Osteoblast (primary cell): ENCODE data around the gene ARHGAP6. TPM values are rescaled to one million over a fixed set of nuclear protein-coding genes. Genes with fewer than 3 reads are reported as not detected.
A peak's percentile ranks its signal among the peaks of the same experiment; 100 is the strongest.

Source experiments
- DNase-seq: peaks from one replicate; pipeline ENCODE4 v3.0.0; 2011; ENCODE audit warnings: low spot score, mixed read lengths; ENCODE audit not compliant: insufficient read length; ENCODE audit errors: missing footprints
- H2AFZ ChIP-seq: 2 replicates; pipeline ENCODE4 v1.6.0; 2011; ENCODE audit warnings: mild to moderate bottlenecking, low read length
- H3K27ac ChIP-seq: 2 replicates; pipeline ENCODE4 v1.5.1; 2011; ENCODE audit warnings: mild to moderate bottlenecking, low read depth, low read length, moderate library complexity
- H3K27me3 ChIP-seq: 2 replicates; pipeline ENCODE4 v1.6.0; 2012; ENCODE audit warnings: mild to moderate bottlenecking, control low read depth, inconsistent platforms, low read length, moderate library complexity; ENCODE audit not compliant: insufficient read depth
- H3K36me3 ChIP-seq: 2 replicates; pipeline ENCODE4 v1.5.1; 2011; ENCODE audit warnings: mild to moderate bottlenecking, low read length, control low read depth, moderate library complexity; ENCODE audit not compliant: insufficient read depth
- H3K4me1 ChIP-seq: 2 replicates; pipeline ENCODE4 v1.5.1; 2011; ENCODE audit warnings: mild to moderate bottlenecking, low read length, control low read depth, moderate library complexity; ENCODE audit not compliant: insufficient read depth
- H3K4me2 ChIP-seq: 2 replicates; pipeline ENCODE4 v1.6.0; 2011; ENCODE audit warnings: mild to moderate bottlenecking, low read length; ENCODE audit not compliant: insufficient read depth
- H3K4me3 ChIP-seq: fragments of 200-600 bp; sonication (generic); 3 replicates; pipeline ENCODE4 v1.5.1; 2012; ENCODE audit warnings: mild to moderate bottlenecking, low read length, inconsistent platforms; ENCODE audit not compliant: insufficient read depth
- H3K79me2 ChIP-seq: 2 replicates; pipeline ENCODE4 v1.6.0; 2012; ENCODE audit warnings: mild to moderate bottlenecking, low read length, control low read depth, inconsistent platforms; ENCODE audit not compliant: insufficient read depth
- H3K9me3 ChIP-seq: 2 replicates; pipeline ENCODE4 v1.5.1; 2011; ENCODE audit warnings: low read depth, low read length, control low read depth
- H4K20me1 ChIP-seq: 2 replicates; pipeline ENCODE4 v1.6.0; 2012; ENCODE audit warnings: mild to moderate bottlenecking, low read length, control low read depth; ENCODE audit not compliant: insufficient read depth
- total RNA-seq: library from RNA; depleted of rRNA; stranded (reverse); fragments of >200 nt; gene quantifications from 2 replicates; pipeline ENCODE4 v1.2.3, GENCODE V29; 2012
- TF ChIP-seq, protein P1 (sequence below): IDR thresholded peaks from 2 replicates; pipeline ENCODE4 v1.5.1; 2011; ENCODE audit warnings: mild to moderate bottlenecking, low read depth, low read length, moderate library complexity; ENCODE audit errors: extremely low read depth

ARHGAP6 gene
- total RNA-seq, 1 donor = 2.2 TPM

DNA sequence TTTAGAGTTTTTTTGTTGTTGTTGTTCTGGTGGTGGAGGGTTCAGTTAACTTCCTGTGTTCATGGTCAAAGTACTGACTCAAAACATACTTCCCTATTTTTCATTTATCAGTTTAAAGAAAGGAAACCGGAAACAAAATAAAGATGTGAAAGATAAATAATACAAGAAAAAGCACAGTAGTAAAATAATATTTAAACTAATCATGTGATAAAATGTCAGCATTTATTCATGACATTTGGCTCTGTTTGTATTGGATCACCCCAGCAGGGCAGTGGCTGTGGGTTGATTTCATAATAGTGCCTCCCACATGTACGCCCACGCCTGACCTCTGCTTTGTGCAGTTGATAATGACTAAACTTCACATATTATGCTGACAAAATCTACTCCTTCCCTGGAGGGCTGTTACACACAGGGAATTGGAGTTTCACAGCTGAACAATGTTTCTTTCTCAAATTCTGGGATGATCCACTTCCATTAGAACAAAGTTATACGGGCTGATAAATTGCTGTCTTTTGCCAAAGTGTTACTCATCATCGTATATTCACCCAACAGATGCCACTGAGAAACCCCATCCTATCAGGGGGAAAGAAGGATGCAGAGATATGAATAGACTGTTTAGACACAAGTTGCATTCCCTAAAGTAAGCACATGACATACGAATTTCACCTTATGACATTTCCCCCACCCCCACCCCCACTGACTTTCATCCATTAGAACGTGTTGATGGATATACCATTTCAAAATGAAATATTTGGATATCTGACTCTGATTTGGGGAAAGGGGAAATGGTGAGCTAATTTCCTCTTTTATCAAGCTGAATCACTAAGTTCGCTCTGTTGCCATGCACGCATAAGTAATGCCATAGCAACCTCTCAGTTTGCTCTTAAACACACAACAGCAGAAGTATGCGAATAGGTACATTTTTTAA, 324.2 kb downstream of the ARHGAP6 start:
- Histone ChIP-seq H3K4me2 (peak overlapping the region; percentile 42), H3K36me3 (no peaks in the 10 kb centered on the region), H2AFZ (no peak overlapping the region), H3K27me3 (no peaks in the 10 kb centered on the region), H3K4me1 (peaks cover 5% of the 10 kb centered on the region), H3K9me3 (no peaks in the 10 kb centered on the region), H3K4me3 (no peak overlapping the region), H4K20me1 (no peaks in the 10 kb centered on the region), H3K27ac (peak overlapping the region; percentile 87), H3K79me2 (no peaks in the 10 kb centered on the region)
- DNase-seq = peak; percentile 85
- TF ChIP-seq, protein P1, sequence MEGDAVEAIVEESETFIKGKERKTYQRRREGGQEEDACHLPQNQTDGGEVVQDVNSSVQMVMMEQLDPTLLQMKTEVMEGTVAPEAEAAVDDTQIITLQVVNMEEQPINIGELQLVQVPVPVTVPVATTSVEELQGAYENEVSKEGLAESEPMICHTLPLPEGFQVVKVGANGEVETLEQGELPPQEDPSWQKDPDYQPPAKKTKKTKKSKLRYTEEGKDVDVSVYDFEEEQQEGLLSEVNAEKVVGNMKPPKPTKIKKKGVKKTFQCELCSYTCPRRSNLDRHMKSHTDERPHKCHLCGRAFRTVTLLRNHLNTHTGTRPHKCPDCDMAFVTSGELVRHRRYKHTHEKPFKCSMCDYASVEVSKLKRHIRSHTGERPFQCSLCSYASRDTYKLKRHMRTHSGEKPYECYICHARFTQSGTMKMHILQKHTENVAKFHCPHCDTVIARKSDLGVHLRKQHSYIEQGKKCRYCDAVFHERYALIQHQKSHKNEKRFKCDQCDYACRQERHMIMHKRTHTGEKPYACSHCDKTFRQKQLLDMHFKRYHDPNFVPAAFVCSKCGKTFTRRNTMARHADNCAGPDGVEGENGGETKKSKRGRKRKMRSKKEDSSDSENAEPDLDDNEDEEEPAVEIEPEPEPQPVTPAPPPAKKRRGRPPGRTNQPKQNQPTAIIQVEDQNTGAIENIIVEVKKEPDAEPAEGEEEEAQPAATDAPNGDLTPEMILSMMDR = no peak

DNA sequence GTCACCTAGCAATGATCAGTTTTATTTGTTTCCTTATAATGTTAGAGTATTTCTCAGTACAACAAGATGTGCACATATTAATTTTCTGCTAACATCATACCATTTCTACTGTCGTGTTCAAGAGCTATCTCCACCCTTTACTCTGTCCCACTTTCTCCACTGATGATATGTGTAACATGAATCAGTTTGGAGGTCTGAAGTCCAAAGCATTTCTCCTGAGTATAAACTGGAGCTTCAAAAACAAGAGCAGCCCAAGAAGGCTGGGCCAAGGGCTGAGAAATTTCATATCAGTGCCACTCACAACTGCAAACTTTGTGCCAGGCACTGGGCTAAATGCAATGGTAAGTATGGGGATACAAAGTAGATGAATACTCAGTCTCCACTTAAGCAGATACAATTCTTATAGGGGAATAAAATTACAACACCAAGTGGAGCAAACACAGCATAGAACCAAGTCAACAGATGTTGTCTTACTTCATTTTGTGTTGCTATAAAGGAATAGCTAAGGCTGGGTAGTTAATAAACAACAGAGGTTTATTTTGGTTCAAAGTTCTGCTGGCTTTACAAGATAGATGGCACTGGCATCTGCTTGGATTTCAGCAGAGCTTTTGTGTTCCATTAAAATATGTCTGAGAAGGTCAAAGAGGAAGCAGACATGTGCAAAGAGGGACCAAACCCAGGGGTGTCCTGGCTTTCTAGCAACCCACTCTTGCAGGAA, 328.3 kb downstream of the ARHGAP6 start:
- no peak overlapping the region for H3K27ac ChIP-seq
- no peaks in the 10 kb centered on the region for H3K27me3 ChIP-seq
- H3K4me1 ChIP-seq = peaks cover 4% of the 10 kb centered on the region
- H3K9me3 ChIP-seq = no peaks in the 10 kb centered on the region
- DNase-seq = no peak
- TF ChIP-seq, protein P1 = no peak
- no peaks in the 10 kb centered on the region for H4K20me1 ChIP-seq
- no peak overlapping the region for H3K4me3 ChIP-seq
- no peak overlapping the region for H3K4me2 ChIP-seq
- H3K79me2 ChIP-seq = no peaks in the 10 kb centered on the region
- no peak overlapping the region for H2AFZ ChIP-seq
- H3K36me3 ChIP-seq = no peaks in the 10 kb centered on the region

DNA sequence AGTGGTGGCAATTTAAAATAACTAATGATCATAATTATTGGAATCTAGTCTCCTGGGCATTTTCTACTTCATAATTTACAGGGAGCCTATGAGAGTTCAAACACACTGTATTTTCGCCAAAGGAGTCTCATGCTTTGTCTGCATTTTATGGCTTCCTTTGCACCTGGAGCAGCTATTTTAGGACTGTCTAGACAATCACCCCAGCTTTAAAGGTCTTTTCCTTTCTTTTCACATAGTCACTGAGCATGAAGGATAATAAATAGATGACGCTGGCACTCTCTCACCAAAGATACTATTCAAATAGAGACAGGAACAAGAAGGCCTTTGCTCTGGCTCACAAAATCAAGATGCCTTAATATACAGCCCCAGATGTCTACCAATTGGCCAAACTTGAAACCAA, 329.5 kb downstream of the ARHGAP6 start:
- no peak overlapping the region for H3K27ac ChIP-seq
- H3K9me3 ChIP-seq = no peaks in the 10 kb centered on the region
- no peak overlapping the region for H2AFZ ChIP-seq
- DNase-seq = no peak
- no peak overlapping the region for H3K4me3 ChIP-seq
- H3K36me3 ChIP-seq = no peaks in the 10 kb centered on the region
- H3K4me2 ChIP-seq = no peak overlapping the region
- H3K27me3 ChIP-seq = no peaks in the 10 kb centered on the region
- no peaks in the 10 kb centered on the region for H3K4me1 ChIP-seq
- H4K20me1 ChIP-seq = no peaks in the 10 kb centered on the region
- TF ChIP-seq, protein P1 = no peak
- no peaks in the 10 kb centered on the region for H3K79me2 ChIP-seq

DNA sequence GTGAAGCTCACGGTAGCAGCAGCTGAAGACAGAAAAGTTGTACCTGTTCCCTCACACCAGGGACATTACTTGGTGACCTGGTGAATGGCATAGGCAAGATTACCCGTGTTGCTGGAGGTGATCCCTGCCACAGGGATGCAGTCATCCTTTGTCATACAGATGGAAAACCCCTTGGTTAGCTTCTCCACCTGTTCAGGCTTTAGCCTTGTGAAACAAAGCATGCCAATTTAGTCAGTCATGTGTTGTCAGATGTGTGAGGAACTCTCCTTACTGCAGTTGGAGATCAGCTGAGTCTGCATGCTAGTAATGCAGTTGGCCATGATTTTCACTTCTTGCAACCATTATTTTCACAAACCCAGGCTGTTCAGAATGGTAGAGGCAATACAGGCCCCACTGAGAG, 331.6 kb downstream of the ARHGAP6 start:
- Histone ChIP-seq H3K79me2 (no peaks in the 10 kb centered on the region), H4K20me1 (no peaks in the 10 kb centered on the region), H2AFZ (no peak overlapping the region), H3K27me3 (no peaks in the 10 kb centered on the region), H3K4me1 (no peaks in the 10 kb centered on the region), H3K36me3 (no peaks in the 10 kb centered on the region), H3K27ac (no peak overlapping the region), H3K4me2 (no peak overlapping the region), H3K9me3 (no peaks in the 10 kb centered on the region), H3K4me3 (no peak overlapping the region)
- no peak for DNase-seq
- TF ChIP-seq, protein P1 = no peak
